Psoas muscle (tissue), 8 donors: ENCODE measurements around the gene HOXC12. TPM values are rescaled to one million over a fixed set of nuclear protein-coding genes. Genes with fewer than 3 reads are reported as not detected.

Experiments
- ATAC-seq, 4 donors: fragments of 200-7000 bp; cut with Tn5 transposase; one replicate each; pipeline ENCODE4 v1.9.1; 2020; ENCODE audit warnings: moderate library complexity in 3 of 4, mild to moderate bottlenecking in 2 of 4
- DNase-seq, 2 donors: peaks; one replicate each; pipeline ENCODE4 v3.0.0-alpha.2; 2020
- H3K27ac ChIP-seq: fragments of 200-600 bp; one replicate; pipeline ENCODE4 v1.8.0; 2022
- H3K27me3 ChIP-seq, 3 donors: fragments of 200-600 bp in 1 of 3; one replicate each; pipeline versions ENCODE4 v1.6.1 to v1.8.0; 2013 to 2022; ENCODE audit warnings: low read length in 2 of 3, mild to moderate bottlenecking in 2 of 3, moderate library complexity in 1 of 3; ENCODE audit not compliant: insufficient read depth in 3 of 3
- H3K36me3 ChIP-seq, 2 donors: fragments of 200-600 bp in 1 of 2; one replicate each; pipeline versions ENCODE4 v1.6.1 to v1.8.0; 2013 to 2022; ENCODE audit warnings: low read depth in 1 of 2, mild to moderate bottlenecking in 1 of 2, moderate library complexity in 1 of 2; ENCODE audit not compliant: insufficient read depth in 1 of 2
- H3K4me1 ChIP-seq: fragments of 200-600 bp; one replicate; pipeline ENCODE4 v1.8.0; 2022
- H3K4me3 ChIP-seq: fragments of 200-600 bp; one replicate; pipeline ENCODE4 v1.8.0; 2022; ENCODE audit warnings: mild to moderate bottlenecking
- H3K9me3 ChIP-seq: fragments of 200-600 bp; one replicate; pipeline ENCODE4 v1.8.0; 2022
- WGBS, 3 donors: extraction: QIAGEN DNeasy Blood & Tissue Kit; methylation state at CpG; one replicate each; pipeline versions ENCODE4 v1.1.6 to v1.1.7; 2013; 5-methylcytosine and 5-hydroxymethylcytosine counted together
- intact Hi-C, 2 donors: fragments of 100-400 bp; cut with DNase I; formaldehyde crosslinking; loops; one replicate each; pipeline versions ENCODE4 v1.11.0 to v1.14.2; 2022
- polyA plus RNA-seq, 3 donors: library from polyadenylated mRNA; stranded (reverse); fragments of 200-250 nt; gene quantifications; one replicate each; pipeline ENCODE4 v1.2.3, GENCODE V29; 2013
- total RNA-seq, 4 donors: library from RNA; stranded (reverse); fragmentation: NEBNext Ultra II Directional in 2 of 4; extraction: Animal tissue kit (Norgen Biotek cat#: 25700) in 2 of 4; gene quantifications; one replicate each; pipeline versions ENCODE4 v1.2.1 to v1.2.4, GENCODE V29; 2021 to 2023
- TF ChIP-seq, protein P1 (sequence below): fragments of 200-600 bp; IDR thresholded peaks from one replicate; pipeline ENCODE4 v1.8.0; 2022; ENCODE audit warnings: antibody characterized with exemption
- donor health status: healthy with polysubstance abuse.
- donor health status: DM: no; HTN: no; CAD: no; lungs with moderate emphysema.
- donor health status: Bipolar disorder and iron deficiency.
- donor health status: healthy.
- donor health status: DM: yes; HTN: yes; CAD: no.
- donor health status: DM: no; HTN: no; CAD: no.
- donor health status: DM: no; HTN: no; CAD: no.
- donor health status: DM: yes; HTN: yes; CAD: no.

HOXC12 gene
- total and polyA plus RNA-seq, 7 donors: under 0.01 to 0.01 TPM; not detected in 5

DNA sequence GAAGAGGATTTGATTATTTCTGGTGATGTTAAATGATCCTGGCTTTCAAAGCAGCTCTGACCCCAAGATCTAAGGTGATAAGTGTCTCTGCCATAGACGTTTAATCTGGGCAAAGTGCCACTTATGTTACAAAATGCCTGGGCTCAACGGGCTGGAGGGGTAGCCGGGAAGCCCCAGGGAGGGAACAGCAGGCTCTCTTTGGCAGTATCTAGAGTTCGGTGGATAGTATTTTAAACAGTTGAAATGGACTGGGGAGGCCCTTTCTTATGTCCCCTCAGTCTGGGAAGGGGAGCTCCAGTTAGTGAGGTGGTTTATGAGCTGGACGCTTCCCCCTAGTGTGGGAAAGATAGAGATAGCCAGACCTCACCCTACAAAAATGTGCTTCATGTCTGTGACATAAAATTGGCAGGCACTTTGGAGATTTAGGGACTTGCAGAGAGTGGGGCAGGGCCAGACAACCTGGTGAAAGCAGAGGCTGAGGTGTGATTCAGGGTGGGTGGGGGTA is 12.8 kb downstream of the HOXC12 start:
- H3K4me1 ChIP-seq: peaks cover 4% of the 10 kb centered on the region
- H3K9me3 ChIP-seq: no peaks in the 10 kb centered on the region
- peaks cover 0 to 88% (median 31%) of the 10 kb centered on the region in 3 donors for H3K27me3 ChIP-seq
- intact Hi-C loops: loop anchor here in 1 of 2 donors (5.0 to 10.0 kb wide), 2 partner anchors 175 to 273 kb away; no protein-coding TSS in a partner anchor
- WGBS, 3 donors: 44 to 57% (median 57%) methylated on average over 5 of the region's 5 CpGs
- TF ChIP-seq, protein P1, sequence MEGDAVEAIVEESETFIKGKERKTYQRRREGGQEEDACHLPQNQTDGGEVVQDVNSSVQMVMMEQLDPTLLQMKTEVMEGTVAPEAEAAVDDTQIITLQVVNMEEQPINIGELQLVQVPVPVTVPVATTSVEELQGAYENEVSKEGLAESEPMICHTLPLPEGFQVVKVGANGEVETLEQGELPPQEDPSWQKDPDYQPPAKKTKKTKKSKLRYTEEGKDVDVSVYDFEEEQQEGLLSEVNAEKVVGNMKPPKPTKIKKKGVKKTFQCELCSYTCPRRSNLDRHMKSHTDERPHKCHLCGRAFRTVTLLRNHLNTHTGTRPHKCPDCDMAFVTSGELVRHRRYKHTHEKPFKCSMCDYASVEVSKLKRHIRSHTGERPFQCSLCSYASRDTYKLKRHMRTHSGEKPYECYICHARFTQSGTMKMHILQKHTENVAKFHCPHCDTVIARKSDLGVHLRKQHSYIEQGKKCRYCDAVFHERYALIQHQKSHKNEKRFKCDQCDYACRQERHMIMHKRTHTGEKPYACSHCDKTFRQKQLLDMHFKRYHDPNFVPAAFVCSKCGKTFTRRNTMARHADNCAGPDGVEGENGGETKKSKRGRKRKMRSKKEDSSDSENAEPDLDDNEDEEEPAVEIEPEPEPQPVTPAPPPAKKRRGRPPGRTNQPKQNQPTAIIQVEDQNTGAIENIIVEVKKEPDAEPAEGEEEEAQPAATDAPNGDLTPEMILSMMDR: no peak
- ATAC-seq: no peak
- no peak overlapping the region for H3K27ac ChIP-seq
- peak overlapping the region; percentile 42 for H3K4me3 ChIP-seq
- peak in 1 of 2 donors; percentile 32 for DNase-seq
- no peaks in the 10 kb centered on the region for H3K36me3 ChIP-seq

DNA sequence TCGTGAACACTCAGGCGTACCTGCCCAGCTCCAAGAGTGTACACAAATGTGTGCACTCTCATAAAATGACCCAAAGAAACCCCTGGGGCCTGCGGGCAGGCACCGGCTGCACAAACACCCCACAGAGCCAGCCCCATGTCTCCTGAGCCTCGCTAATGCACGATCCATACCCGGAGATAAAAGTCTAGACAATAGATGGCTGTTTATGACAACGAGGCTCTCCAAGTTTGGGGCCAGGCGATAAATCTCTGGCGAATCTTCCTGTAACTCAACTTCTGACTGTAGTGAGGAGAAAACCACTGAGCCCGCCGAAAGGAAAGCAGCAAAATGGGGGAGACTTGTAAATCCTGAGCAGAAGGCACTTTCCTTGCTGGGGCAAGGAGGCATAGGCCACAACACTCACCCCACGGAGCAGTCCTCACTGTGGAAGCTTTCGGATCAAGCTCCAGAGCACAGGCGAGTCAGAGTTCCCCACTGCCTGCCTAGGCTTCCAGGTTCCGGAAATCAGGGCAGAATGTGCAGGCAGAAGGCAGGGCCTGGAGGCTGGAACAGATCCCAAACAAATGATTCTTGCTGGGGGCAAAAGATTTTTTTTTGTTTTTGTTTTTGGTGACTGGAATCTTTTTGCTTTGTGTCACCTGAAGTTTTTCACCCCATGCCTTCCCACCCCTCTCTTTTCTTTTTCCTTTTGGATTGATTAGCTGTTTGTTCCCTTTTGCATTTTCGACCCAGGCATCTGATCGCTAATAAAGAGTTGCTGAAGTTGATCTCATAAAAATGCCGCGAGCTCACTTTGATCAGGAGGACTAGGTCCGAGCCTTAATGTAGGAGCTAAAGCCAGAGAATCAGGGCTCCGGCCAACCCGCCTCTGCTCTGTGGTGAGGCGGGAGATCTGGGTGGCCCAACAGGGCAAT is 13.8 kb downstream of the HOXC12 start:
- DNase-seq: peak in 1 of 2 donors; percentile 41
- no peaks in the 10 kb centered on the region for H3K36me3 ChIP-seq
- WGBS, 3 donors: 68 to 76% (median 74%) methylated on average over 24 of the region's 24 CpGs
- H3K27me3 ChIP-seq: peaks cover 0 to 87% (median 34%) of the 10 kb centered on the region in 3 donors
- H3K9me3 ChIP-seq: no peaks in the 10 kb centered on the region
- H3K27ac ChIP-seq: no peak overlapping the region
- H3K4me3 ChIP-seq: no peak overlapping the region
- H3K4me1 ChIP-seq: peaks cover 4% of the 10 kb centered on the region
- ATAC-seq: no peak
- intact Hi-C loops: loop anchor here in 1 of 2 donors (5.0 to 10.0 kb wide), 2 partner anchors 176 to 274 kb away; no protein-coding TSS in a partner anchor
- TF ChIP-seq, protein P1: no peak

DNA sequence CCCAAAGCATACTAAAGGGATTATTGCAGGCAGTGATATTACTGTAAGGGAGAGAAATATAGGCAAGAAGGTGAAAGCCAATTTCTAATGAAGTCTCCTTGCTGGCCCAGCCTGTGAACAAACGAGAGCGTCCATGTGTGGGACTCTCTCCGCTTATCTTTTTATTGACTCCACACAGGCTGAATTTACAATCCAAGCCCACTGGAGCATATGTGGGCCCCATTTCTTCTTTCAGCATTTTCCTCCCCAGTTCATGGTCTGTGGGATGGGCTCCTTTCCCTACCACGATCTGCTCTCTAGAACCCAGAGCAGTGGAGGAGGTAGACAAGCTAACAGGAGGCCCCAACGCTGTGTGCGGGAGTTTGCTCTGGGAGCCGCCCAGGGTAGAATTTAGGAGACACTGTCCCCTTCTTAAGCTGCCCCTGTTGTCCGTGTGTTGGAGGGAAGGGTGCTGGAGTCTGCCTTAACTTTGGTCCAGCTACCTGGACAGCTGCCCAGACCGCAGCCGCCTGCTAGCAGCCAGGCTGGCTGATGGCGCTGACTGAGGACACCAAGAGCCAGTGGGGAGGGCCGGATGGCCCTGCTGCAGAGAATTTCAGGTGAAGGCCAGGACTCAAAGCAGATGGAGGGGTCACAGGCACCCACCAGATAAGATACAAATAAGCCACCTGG is 15.0 kb downstream of the HOXC12 start:
- no peaks in the 10 kb centered on the region for H3K36me3 ChIP-seq
- 47 to 59% (median 49%) methylated on average over 12 of the region's 12 CpGs for WGBS, 3 donors
- no peak overlapping the region for H3K27ac ChIP-seq
- H3K4me1 ChIP-seq: peaks cover 4% of the 10 kb centered on the region
- TF ChIP-seq, protein P1: no peak
- peaks cover 0 to 86% (median 42%) of the 10 kb centered on the region in 3 donors for H3K27me3 ChIP-seq
- intact Hi-C loops: loop anchor here in 1 of 2 donors (5.0 to 10.0 kb wide), 2 partner anchors 177 to 275 kb away; no protein-coding TSS in a partner anchor
- no peak overlapping the region for H3K4me3 ChIP-seq
- DNase-seq (peak in 1 of 2 donors; percentile 55), ATAC-seq (no peak)
- H3K9me3 ChIP-seq: no peaks in the 10 kb centered on the region

DNA sequence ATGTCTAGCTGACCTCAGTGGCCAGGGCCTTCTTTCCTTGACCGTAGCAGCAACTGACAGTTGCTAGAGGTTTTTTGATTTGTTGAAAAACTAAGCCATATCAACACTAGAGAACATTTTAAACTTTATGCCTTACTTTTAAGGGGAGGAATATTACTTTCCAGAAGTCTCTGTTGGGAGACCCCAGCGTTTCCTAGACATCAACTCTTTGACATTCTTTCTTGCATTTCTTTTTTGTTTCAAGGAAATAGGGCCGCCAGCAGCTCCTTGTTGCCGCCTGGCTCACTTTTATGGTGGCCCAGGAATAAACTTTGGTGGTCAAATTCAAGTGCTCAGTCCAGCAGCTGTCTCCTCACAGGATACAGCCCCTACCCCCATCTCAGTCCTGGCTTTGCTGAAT is 15.7 kb downstream of the HOXC12 start:
- intact Hi-C loops: no loop called here
- H3K4me1 ChIP-seq: peaks cover 4% of the 10 kb centered on the region
- peaks cover 0 to 85% (median 44%) of the 10 kb centered on the region in 3 donors for H3K27me3 ChIP-seq
- no peak for DNase-seq
- H3K36me3 ChIP-seq: no peaks in the 10 kb centered on the region
- no peaks in the 10 kb centered on the region for H3K9me3 ChIP-seq
- H3K27ac ChIP-seq: no peak overlapping the region
- no peak overlapping the region for H3K4me3 ChIP-seq
- WGBS, 3 donors: 76 to 86% (median 82%) methylated on average over 4 of the region's 4 CpGs
- TF ChIP-seq, protein P1: no peak
- ATAC-seq: no peak
